HUES64 (cell line): ENCODE measurements around the gene CHST4.
"Not testable (repeated sequence)": the region's sequence is repeated elsewhere in the genome, so short reads cannot be mapped to it uniquely, and the experiment has no call there.

Experiments
- H3K27ac ChIP-seq: 2 replicates; pipeline ENCODE4 v1.7.0; 2013; ENCODE audit warnings: low read depth, low read length, inconsistent platforms
- H3K27me3 ChIP-seq: 2 replicates; pipeline ENCODE4 v1.6.1; 2013; ENCODE audit warnings: mild to moderate bottlenecking, low read length; ENCODE audit not compliant: insufficient read depth
- H3K36me3 ChIP-seq: 2 replicates; pipeline ENCODE4 v1.6.1; 2013; ENCODE audit warnings: mild to moderate bottlenecking, low read length; ENCODE audit not compliant: insufficient read depth
- H3K4me1 ChIP-seq: 2 replicates; pipeline ENCODE4 v1.6.1; 2013; ENCODE audit warnings: mild to moderate bottlenecking, low read length, moderate library complexity; ENCODE audit not compliant: insufficient read depth
- H3K4me3 ChIP-seq: 2 replicates; pipeline ENCODE4 v1.5.1; 2013; ENCODE audit warnings: mild to moderate bottlenecking, low read length, moderate library complexity
- H3K9ac ChIP-seq: 2 replicates; pipeline ENCODE4 v1.6.1; 2013; ENCODE audit warnings: mild to moderate bottlenecking, low read depth, low read length
- H3K9me3 ChIP-seq: 2 replicates; pipeline ENCODE4 v1.6.1; 2013; ENCODE audit warnings: low read depth, low read length; ENCODE audit not compliant: insufficient read depth
- whole genome bisulfite sequencing: fragments of 150-250, 120-280 bp; methylation state at CpG from one replicate; pipeline ENCODE4 v1.1.7; 2013; ENCODE audit warnings: missing lambda C conversion rate; 5-methylcytosine and 5-hydroxymethylcytosine counted together

Gene CHST4

DNA sequence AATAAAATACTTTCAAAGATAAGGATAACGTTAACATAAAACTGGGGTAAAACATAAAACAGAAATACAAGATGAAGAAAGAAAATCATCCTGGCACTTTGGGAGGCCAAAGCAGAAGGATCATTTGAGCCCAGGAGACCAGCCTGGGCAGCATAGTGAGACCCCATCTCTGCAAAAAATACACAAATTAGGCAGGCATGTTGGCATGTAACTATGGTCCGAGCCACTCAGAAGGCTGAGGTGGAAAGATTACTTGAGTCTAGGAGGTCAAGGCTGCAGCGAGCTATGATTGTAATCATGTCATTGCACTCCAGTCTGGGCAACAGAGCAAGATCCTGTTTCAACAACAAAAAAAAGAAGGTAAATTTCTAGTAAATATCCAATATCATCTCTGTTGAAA, 31.1 kb downstream of the CHST4 start:
- no peak overlapping the region for H3K9ac ChIP-seq
- H3K4me1 ChIP-seq: no peaks in the 10 kb centered on the region
- H3K27me3 ChIP-seq: peaks cover 6% of the 10 kb centered on the region; the same call in 1 of the 2 replicates
- no peak overlapping the region for H3K4me3 ChIP-seq
- H3K9me3 ChIP-seq: peaks cover 6% of the 10 kb centered on the region
- H3K27ac ChIP-seq: no peak overlapping the region
- 88% methylated on average over 3 of the region's 3 CpGs for WGBS
- H3K36me3 ChIP-seq: no peaks in the 10 kb centered on the region

DNA sequence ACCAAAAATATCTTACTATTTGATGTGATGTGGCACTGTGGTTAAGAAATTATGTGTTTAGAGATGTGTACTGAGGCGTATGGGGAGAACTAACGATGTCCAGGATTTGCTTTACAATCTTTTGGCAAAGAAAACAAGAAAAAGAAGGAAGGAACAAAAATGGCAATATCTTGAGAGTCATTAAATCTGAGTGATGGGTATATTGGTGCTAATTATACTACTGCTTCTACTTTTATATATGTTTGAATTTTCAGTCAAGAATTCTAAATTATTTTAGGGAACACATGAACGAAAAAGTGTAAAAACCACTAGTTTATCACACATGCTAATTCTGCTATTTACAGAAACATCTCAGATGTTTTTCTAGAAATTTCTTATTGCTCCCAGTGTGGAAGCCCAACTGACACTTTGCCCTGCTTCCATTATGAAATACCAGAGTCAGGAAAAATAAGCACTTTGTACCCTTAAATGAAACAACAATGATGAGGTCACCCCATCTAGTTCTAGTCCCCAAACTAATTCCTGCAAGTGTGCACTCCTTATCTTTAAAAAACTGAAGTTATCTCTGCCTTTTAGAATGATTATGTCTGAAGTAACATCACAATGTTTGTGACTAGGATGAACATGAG, 31.8 kb downstream of the CHST4 start:
- WGBS: 81% methylated on average over 3 of the region's 3 CpGs
- H3K4me1 ChIP-seq: no peaks in the 10 kb centered on the region
- no peak overlapping the region for H3K27ac ChIP-seq
- no peaks in the 10 kb centered on the region for H3K36me3 ChIP-seq
- H3K27me3 ChIP-seq: peaks cover 6% of the 10 kb centered on the region; the same call in 1 of the 2 replicates
- H3K4me3 ChIP-seq: no peak overlapping the region
- H3K9me3 ChIP-seq: peaks cover 6% of the 10 kb centered on the region
- H3K9ac ChIP-seq: no peak overlapping the region

DNA sequence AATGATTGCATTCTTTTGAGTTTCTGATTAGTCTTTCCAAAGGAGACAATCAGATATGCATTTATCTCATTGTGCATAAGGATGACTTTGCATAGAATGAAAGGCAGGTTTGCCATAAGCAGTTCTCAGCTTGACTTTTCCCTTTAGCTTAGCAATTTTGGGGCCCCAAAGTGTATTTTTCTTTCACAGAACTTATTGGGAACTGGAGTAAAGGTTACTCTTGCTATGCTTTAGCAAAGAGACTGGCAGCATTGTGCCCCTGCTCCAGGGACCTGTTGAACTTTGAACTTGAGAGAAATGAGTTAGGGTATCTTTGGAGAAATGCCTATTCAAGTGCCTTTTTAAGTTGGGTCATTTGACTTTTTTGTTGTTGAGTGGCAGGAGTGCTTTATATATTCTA, 33.6 kb downstream of the CHST4 start:
- Histone ChIP-seq H3K9ac (no peak overlapping the region), H3K4me3 (no peak overlapping the region), H3K36me3 (no peaks in the 10 kb centered on the region), H3K27ac (no peak overlapping the region), H3K9me3 (peaks cover 6% of the 10 kb centered on the region), H3K27me3 (peaks cover 6% of the 10 kb centered on the region; the same call in 1 of the 2 replicates), H3K4me1 (no peaks in the 10 kb centered on the region; the same call in 1 of the 2 replicates)

DNA sequence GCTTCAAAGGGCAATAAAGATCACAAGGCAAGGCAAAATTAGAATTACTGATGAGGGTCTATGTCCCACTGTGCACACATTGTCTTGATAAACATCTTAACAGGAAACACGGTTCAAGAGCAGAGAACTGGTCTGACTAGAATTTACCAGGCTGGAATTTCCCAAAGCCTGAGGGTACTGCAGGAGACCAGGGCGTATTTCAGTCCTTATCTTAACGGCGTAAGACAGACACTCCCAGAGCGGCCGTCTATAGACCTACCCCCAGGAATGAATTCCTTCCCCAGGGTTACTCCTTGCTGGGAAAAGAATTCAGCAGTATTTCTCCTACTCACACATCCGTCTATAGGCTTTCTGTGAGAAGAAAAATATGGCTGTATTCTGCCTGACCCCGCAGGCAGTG, 35.7 kb downstream of the CHST4 start:
- H3K27ac ChIP-seq, H3K4me3 ChIP-seq, H3K9ac ChIP-seq, H3K27me3 ChIP-seq, H3K9me3 ChIP-seq, H3K36me3 ChIP-seq, H3K4me1 ChIP-seq: not testable (repeated sequence)
- 90% methylated on average over 8 of the region's 8 CpGs for WGBS

DNA sequence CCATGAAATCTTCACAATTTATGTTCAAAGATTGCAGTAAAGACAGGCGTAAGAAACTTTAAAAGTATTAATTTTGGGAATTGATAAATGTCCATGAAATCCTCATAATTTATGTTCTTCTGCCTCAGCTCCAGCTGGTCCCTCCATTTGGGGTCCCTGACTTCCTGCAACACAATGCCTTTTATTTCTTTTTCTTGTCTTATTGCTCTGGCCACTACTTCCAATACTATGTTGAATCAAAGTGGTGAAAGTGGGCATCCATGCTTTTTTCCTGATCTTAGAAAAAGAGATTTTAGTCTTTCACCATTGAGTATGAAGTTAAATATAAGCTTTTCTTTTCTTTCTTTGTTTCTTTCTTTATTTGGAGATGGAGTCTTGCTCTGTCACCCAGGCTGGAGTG, 36.3 kb downstream of the CHST4 start:
- no peaks in the 10 kb centered on the region for H3K36me3 ChIP-seq
- H3K27ac ChIP-seq: no peak overlapping the region
- 83% methylated on average over 1 of the region's 1 CpG for WGBS
- peaks cover 6% of the 10 kb centered on the region; the same call in 1 of the 2 replicates for H3K27me3 ChIP-seq
- H3K9me3 ChIP-seq: peaks cover 6% of the 10 kb centered on the region
- H3K4me3 ChIP-seq: no peak overlapping the region
- no peak overlapping the region for H3K9ac ChIP-seq
- no peaks in the 10 kb centered on the region; the same call in 1 of the 2 replicates for H3K4me1 ChIP-seq

DNA sequence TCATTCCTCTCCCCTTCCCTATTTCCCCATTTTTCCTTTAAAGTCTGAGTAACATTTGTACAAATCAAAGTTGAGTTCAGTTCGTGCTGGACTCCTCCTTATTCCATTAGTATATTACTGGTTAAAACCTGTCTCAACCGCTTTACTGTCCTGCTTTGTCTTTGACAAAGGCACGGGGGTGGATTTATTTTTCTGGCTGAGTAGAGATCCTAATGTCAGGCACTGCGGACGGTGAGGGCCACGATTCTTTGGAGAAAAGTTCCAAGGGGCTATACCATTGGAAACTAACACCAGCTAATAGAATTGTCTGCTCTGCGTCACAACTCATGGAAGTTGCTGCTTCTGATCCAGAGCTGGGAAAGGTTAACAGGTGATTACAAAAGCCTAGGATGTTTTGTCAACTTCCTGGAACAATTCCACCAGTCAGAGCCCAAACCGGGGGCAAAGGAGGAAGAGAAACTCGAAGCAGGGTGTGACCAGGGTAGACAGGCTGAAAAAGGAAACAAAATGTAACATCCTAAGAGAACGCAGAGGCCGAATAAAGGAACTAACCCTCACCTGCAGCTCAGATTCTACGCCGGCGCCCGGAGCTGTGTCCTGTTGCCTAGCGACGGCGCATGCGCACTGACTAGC, 38.2 kb downstream of the CHST4 start:
- WGBS: 17% methylated on average over 19 of the region's 19 CpGs
- peaks cover 6% of the 10 kb centered on the region for H3K9me3 ChIP-seq
- no peaks in the 10 kb centered on the region for H3K27me3 ChIP-seq
- H3K36me3 ChIP-seq: no peaks in the 10 kb centered on the region
- H3K4me1 ChIP-seq: no peaks in the 10 kb centered on the region; the same call in 1 of the 2 replicates
- peak overlapping the region; percentile 94 for H3K4me3 ChIP-seq
- H3K27ac ChIP-seq: no peak overlapping the region
- H3K9ac ChIP-seq: peak overlapping the region; percentile 62

DNA sequence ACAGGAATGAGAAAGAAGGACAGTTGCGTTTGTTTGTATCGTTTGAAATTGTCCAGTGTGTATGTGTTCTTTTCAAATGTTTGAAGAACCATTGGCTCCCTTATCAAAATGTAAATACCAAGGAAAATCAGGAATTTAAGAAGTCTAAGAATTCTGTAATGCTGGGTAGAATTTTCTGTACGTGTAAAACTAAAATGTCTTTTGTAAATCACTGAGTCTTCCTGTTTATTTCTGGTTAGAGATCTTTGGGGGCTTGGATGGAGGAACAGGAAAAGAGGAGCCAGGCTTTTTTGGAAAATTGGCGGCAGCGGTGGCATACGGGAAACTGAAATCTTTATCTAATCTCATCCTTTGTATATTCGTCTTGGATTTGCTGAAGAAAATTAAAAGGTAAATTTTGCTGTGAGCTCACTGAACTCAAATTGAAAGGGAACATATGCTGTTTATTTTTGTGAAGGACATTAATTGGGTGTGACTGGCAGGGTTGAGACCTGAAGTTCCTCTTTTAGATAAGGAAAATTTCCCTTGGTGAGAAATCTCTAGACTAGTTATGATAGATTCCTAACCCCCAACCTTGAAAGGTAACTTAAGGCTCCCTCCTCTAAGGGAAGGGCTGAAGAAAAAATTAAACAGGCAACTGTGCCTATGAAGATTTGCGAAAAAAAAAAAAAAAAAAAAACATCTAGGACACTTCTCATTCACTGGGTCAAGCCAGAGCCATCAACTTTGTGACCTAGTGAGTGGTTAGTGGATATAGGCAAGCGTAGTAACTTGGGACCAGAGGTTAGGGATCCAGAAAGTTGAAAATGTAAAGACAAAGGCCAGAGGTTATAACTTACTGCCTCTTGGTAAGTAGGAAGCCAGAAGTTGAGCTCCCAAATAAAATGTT, 39.8 kb downstream of the CHST4 start:
- Histone ChIP-seq H3K27me3 (no peaks in the 10 kb centered on the region), H3K36me3 (no peaks in the 10 kb centered on the region), H3K4me3 (peak overlapping the region; percentile 94), H3K27ac (no peak overlapping the region), H3K9ac (no peak overlapping the region), H3K9me3 (peaks cover 6% of the 10 kb centered on the region), H3K4me1 (no peaks in the 10 kb centered on the region; the same call in 1 of the 2 replicates)
- WGBS: 96% methylated on average over 8 of the region's 9 CpGs

DNA sequence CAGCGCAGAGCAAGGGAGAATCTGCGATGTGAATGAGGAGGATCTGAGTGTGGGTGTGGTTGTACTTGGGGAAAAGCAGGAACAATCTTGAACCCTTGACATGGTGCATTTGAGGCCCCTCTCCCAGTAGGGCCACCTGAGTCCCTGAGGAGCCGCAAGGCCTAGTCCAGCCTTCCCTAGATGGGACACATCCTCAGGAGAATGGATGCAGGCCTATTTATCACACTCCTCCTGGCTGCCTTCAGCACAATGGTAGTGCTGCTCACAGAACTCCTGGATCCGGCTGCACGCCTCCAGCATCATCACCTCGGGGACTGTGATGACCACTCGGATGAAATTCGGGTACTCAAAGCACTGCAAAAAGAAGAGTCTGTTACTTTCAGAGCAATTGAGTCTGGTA, 41.7 kb downstream of the CHST4 start:
- Histone ChIP-seq H3K4me1 (no peaks in the 10 kb centered on the region; the same call in 1 of the 2 replicates), H3K4me3 (no peak overlapping the region)
- WGBS: 93% methylated on average over 8 of the region's 8 CpGs

DNA sequence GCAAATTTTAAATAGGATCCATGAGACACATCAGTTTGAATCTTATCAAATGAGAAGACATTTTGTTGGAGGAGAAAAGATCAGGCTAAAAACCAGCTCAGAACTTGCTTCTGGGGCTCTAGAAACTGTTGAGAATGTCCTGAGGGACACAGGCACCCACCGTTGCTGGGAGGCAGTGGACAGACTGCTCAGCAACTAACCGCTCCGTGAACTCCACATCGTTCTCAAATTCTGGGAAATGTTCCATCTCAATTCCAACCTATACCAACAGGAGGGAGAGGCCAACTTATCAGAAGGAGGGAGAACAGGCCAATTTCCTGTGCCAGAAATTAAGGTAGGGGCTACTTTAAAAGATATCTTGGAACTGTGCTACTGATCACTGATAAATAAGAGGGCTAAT, 42.3 kb downstream of the CHST4 start:
- H3K36me3 ChIP-seq: no peaks in the 10 kb centered on the region
- H3K9ac ChIP-seq: no peak overlapping the region
- no peaks in the 10 kb centered on the region for H3K27me3 ChIP-seq
- H3K4me1 ChIP-seq: no peaks in the 10 kb centered on the region; the same call in 1 of the 2 replicates
- H3K9me3 ChIP-seq: no peaks in the 10 kb centered on the region
- no peak overlapping the region for H3K4me3 ChIP-seq
- no peak overlapping the region for H3K27ac ChIP-seq
- 98% methylated on average over 4 of the region's 4 CpGs for WGBS

More for the DNA sequence above, 41.7 kb downstream of the CHST4 start:
- no peaks in the 10 kb centered on the region for H3K36me3 ChIP-seq
- H3K9me3 ChIP-seq: no peaks in the 10 kb centered on the region
- H3K27me3 ChIP-seq: no peaks in the 10 kb centered on the region
- H3K9ac ChIP-seq: no peak overlapping the region
- H3K27ac ChIP-seq: no peak overlapping the region

DNA sequence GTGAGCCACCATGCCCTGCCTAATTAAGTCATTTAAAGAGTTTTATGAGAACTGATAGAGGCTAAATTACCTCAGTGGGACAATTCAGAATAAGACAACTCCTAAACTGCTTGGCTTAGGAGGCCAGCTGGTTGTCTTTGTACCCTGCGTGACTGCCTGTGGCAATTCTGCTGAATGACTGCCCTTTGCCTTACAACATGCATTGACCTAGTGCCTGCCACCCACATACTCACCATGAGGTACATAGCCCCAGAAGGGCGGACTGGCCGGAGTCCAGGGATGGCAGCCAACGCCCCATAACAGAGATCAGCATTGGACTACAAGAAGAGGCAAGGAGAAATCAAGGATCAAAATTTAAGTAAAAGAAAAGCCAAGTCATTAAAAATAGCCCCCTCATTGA, 43.4 kb downstream of the CHST4 start:
- Histone ChIP-seq H3K4me1 (no peaks in the 10 kb centered on the region), H3K4me3 (no peak overlapping the region), H3K36me3 (no peaks in the 10 kb centered on the region), H3K9ac (no peak overlapping the region), H3K27me3 (no peaks in the 10 kb centered on the region), H3K9me3 (no peaks in the 10 kb centered on the region), H3K27ac (no peak overlapping the region)
- 97% methylated on average over 4 of the region's 4 CpGs for WGBS

DNA sequence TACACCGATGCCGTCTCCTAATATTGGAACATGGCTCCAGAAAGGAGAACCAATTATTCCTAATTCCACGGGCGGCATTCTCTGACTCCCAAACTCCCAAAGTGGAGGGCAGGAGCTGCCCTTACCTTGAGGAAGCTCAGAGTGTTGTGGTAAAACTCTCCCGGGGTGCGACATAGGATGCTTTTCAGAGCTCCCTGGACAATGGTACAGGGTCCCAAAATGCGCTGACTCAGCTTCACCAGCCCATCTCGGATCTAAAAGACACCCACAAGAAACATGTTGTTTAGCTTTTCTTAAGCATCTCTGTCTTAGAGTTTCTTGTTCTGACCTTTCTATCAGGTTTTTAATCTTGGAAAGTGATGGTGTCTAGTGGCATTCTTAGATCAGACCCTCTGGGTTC, 43.9 kb downstream of the CHST4 start:
- Histone ChIP-seq H3K36me3 (no peaks in the 10 kb centered on the region), H3K4me1 (no peaks in the 10 kb centered on the region), H3K27ac (no peak overlapping the region), H3K4me3 (no peak overlapping the region), H3K9me3 (no peaks in the 10 kb centered on the region), H3K9ac (no peak overlapping the region), H3K27me3 (no peaks in the 10 kb centered on the region)
- whole genome bisulfite sequencing: 98% methylated on average over 8 of the region's 8 CpGs
